GM12874 (cell line): ENCODE measurements around the gene DPF3.

Source experiments
- CTCF ChIP-seq: IDR thresholded peaks from 2 replicates; pipeline ENCODE4 v1.5.1; 2011; ENCODE audit warnings: low read depth, mild to moderate bottlenecking, control low read depth, low read length, moderate library complexity; ENCODE audit not compliant: insufficient read depth

The DPF3 gene

GRCh38 chr14:72776701-72777261, 117.1 kb downstream of the DPF3 start:
- no peak for TF ChIP-seq CTCF

GRCh38 chr14:72775923-72776554, 117.9 kb downstream of the DPF3 start:
- no peak for TF ChIP-seq CTCF

GRCh38 chr14:72774894-72775620, 118.8 kb downstream of the DPF3 start:
- no peak for TF ChIP-seq CTCF

GRCh38 chr14:72774141-72774540, 119.8 kb downstream of the DPF3 start:
- TF ChIP-seq CTCF = no peak

- no peak for TF ChIP-seq CTCF
Observed at GRCh38 chr14:72771561-72771960, 122.3 kb downstream of the DPF3 start.

- no peak for TF ChIP-seq CTCF
Observed at GRCh38 chr14:72766296-72766695, 127.6 kb downstream of the DPF3 start.

- no peak for TF ChIP-seq CTCF
Observed at GRCh38 chr14:72763892-72764291, 130.0 kb downstream of the DPF3 start.
